Measurements from ENCODE around the gene TTLL5.
A peak's percentile ranks its signal among the peaks of the same experiment; 100 is the strongest.
"Not testable (repeated sequence)": the region's sequence is repeated elsewhere in the genome, so short reads cannot be mapped to it uniquely, and the experiment has no call there.

TTLL5 gene

GRCh38 chr14:75909630-75910029, 248.6 kb downstream of the TTLL5 start:
- DNase-seq (ENCODE audit: low spot score): no peak

- no peak for DNase-seq (ENCODE audit: low spot score)
Measured at GRCh38 chr14:75910048-75910447, 249.0 kb downstream of the TTLL5 start.

- peak; percentile 87 for DNase-seq (ENCODE audit: low spot score)
Measured at GRCh38 chr14:75911883-75912282, 250.8 kb downstream of the TTLL5 start.

GRCh38 chr14:75913183-75913582, 252.1 kb downstream of the TTLL5 start:
- DNase-seq (ENCODE audit: low spot score): no peak

- no peak for DNase-seq (ENCODE audit: low spot score)
Measured at GRCh38 chr14:75915045-75915444, 254.0 kb downstream of the TTLL5 start.

- DNase-seq (ENCODE audit: low spot score): no peak
Measured at GRCh38 chr14:75917322-75917945, 256.4 kb downstream of the TTLL5 start.

GRCh38 chr14:75917946-75918335, 256.9 kb downstream of the TTLL5 start:
- DNase-seq (ENCODE audit: low spot score): no peak

- DNase-seq (ENCODE audit: low spot score): not testable (repeated sequence)
Measured at GRCh38 chr14:75920421-75920820, 259.4 kb downstream of the TTLL5 start.

GRCh38 chr14:75925141-75925840, 264.2 kb downstream of the TTLL5 start:
- not testable (repeated sequence) for DNase-seq (ENCODE audit: low spot score)

GRCh38 chr14:75926431-75927115, 265.5 kb downstream of the TTLL5 start:
- DNase-seq (ENCODE audit: low spot score): no peak

- DNase-seq (ENCODE audit: low spot score): no peak
Measured at GRCh38 chr14:75927564-75928087, 266.6 kb downstream of the TTLL5 start.

- peak; percentile 49 for DNase-seq (ENCODE audit: low spot score)
Measured at GRCh38 chr14:75928690-75929181, 267.7 kb downstream of the TTLL5 start.

GRCh38 chr14:75933712-75934296, 272.8 kb downstream of the TTLL5 start:
- no peak for DNase-seq (ENCODE audit: low spot score)

GRCh38 chr14:75934998-75935628, 274.1 kb downstream of the TTLL5 start:
- DNase-seq (ENCODE audit: low spot score): peak; percentile 93

- no peak for DNase-seq (ENCODE audit: low spot score)
Measured at GRCh38 chr14:75939200-75939599, 278.2 kb downstream of the TTLL5 start.

GRCh38 chr14:75941030-75941429, 280.0 kb downstream of the TTLL5 start:
- no peak for DNase-seq (ENCODE audit: low spot score)

- DNase-seq (ENCODE audit: low spot score): no peak
Measured at GRCh38 chr14:75944607-75945241, 283.7 kb downstream of the TTLL5 start.

- no peak for DNase-seq (ENCODE audit: low spot score)
Measured at GRCh38 chr14:75946785-75947184, 285.7 kb downstream of the TTLL5 start.

- no peak for DNase-seq (ENCODE audit: low spot score)
Measured at GRCh38 chr14:75952489-75952888, 291.4 kb downstream of the TTLL5 start.

GRCh38 chr14:75959031-75959430, 298.0 kb downstream of the TTLL5 start:
- no peak for DNase-seq (ENCODE audit: low spot score)

GRCh38 chr14:75960231-75960630, 299.2 kb downstream of the TTLL5 start:
- DNase-seq (ENCODE audit: low spot score): no peak
